SK-N-DZ (cell line): Measurements from ENCODE around the gene CCDC195.
A peak's percentile ranks its signal among the peaks of the same experiment; 100 is the strongest.
"Not testable (repeated sequence)": the region's sequence is repeated elsewhere in the genome, so short reads cannot be mapped to it uniquely, and the experiment has no call there.

Experiments
- DNase-seq: peaks from one replicate; pipeline ENCODE4 v3.0.0-alpha.2; 2015; ENCODE audit warnings: low spot score

CCDC195 gene

DNA sequence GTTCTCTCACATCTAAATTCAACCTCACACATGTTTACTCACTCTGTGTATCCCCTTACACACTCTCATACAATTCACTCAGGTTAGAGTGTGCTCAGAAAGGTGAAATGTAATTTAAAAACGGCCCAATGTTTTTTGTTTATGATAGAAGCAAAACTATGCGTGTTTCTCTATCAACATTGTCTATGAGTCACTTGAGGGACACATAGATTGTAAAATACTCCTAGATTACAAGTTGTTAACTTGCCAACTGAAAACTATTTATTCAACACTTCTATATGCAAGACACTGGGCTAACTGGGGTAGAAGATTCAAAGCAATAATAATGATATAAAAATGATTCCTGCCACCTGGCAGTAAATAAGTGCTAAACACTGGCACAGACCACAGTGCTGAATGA, 24.6 kb downstream of the CCDC195 start:
- DNase-seq: no peak

DNA sequence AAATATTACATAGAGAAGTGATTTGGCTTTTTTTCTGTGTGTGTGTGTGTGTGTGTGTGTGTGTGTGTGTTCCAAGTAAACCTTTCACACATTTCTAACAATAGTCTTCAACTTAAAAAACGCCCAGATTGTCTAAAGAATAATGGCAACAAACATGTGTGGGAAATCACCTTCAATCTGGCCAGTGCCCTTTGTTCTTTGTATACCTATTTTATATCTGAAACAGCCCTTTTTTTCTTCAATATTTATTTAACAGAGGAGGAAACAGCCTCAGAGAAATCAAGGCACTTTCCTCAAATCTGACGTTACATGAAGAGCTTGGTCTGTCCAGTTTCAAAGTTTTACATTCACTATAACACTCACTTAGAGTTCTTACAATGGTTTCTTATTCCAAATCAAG, 25.3 kb downstream of the CCDC195 start:
- DNase-seq: no peak

DNA sequence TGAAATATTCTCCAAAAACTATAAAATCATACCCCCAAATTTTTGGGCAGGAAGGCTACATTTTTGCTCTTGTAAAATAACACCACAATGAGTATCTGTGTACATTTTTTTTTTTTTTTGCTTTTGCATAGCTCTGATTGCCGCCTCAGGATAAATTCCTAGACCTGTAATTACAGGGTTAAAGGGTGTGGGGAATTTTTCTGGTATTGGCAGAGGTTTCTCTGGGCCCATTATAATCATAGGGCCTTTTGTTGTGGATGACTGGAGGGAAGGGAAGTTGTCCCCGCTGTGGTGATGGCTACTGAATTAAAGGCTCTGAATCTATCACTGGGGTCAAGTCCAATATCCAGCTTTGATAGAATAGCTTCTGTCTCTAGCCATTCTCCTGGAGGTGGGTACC, 26.6 kb downstream of the CCDC195 start:
- no peak for DNase-seq

- DNase-seq: no peak
Observed at GRCh38 chr2:224688997-224689396, 27.2 kb downstream of the CCDC195 start.

DNA sequence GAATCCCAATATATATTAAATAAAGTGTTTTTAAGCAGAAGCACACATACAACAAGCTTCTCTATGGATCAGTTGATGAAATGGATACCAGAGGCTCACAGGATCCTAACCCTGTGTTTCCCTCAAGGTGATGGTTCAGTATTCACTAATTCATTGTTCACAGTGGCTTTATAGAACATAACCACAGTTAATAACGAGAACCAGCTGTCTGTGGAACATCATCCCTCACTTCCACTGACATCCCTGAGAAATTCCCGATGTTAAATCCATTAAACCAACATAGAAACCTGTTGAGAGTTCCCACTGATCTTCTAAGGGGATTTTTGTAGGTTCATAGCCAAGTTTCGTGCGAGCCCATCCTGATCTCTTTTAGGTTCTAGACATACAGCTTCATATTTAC, 29.0 kb downstream of the CCDC195 start:
- DNase-seq: no peak

GRCh38 chr2:224685121-224685520, 31.0 kb downstream of the CCDC195 start:
- DNase-seq: no peak

- DNase-seq: no peak
Observed at GRCh38 chr2:224682134-224682533, 34.0 kb downstream of the CCDC195 start.

GRCh38 chr2:224671731-224672130, 44.4 kb downstream of the CCDC195 start:
- DNase-seq: no peak

DNA sequence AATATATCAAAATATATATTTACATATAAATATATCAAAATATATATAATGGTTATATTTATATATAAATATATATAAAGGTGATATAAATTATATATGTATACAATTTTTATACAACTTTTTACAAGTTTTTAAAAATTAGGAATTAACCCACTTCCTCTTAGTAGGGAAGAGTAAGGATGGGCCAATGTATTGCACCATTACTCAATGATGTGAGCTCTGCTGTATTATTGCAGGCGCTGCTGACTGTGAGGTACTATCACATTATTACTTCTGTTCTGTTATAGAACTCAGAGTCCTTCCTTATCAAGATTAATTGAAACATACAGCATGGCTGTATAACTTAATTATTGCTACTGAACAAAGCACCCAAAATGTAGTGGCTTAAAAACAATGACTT, 46.0 kb downstream of the CCDC195 start:
- peak; percentile 2 for DNase-seq

GRCh38 chr2:224669449-224669848, 46.7 kb downstream of the CCDC195 start:
- DNase-seq: no peak

DNA sequence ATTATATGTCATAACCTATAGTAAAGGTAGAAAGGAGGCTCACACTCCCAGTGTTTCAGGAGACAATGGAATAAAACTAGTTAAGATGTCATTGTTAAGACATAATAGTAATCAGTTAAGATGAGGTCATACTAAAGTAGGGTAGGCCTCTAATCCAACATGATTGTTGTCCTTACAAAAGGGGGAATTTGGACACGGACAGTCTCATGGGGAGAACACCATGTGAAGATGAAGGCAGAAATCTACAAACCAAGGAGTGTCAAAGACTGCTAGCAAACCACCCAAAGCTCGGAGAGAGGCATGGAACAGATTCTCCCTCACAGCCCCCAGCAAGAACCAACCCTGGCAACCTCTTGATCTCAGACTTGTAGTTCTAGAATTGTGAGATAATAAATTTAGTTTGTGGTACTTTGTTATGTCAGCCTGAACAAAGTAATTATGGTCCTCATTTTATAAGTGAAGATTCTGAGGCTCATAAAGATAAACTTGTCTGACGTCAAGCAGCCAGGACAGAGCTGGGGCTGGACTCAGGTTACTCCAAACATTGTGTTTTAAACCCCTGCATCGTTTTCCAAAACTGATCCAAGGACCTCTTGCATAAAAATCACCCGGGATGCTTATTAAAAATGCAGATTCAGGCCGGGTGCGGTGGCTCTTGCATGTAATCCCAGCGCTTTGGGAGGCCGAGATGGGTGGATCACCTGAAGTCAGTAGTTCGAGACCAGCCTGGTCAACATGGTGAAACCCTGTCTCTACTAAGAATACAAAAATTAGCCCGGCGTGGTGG, 47.8 kb downstream of the CCDC195 start:
- DNase-seq: no peak

- DNase-seq: no peak
Observed at GRCh38 chr2:224666951-224667553, 49.1 kb downstream of the CCDC195 start.

- not testable (repeated sequence) for DNase-seq
Observed at GRCh38 chr2:224663322-224663721, 52.8 kb downstream of the CCDC195 start.

DNA sequence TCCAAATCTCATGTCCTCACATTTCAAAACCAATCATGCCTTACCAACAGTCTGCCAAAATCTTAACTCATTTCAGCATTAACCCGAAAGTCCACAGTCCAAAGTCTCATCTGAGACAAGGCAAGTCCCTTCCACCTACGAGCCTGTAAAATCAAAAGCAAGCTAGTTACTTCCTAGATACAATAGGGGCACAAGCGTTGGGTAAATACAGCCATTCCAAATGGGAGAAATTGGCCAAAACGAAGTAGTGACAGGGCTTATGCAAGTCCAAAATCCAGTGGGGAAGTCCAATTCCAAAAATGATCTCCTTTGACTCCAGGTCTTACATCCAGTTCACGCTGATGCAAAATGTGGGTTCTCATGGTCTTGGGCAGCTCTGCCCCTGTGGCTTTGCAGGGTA, 54.5 kb downstream of the CCDC195 start:
- DNase-seq: not testable (repeated sequence)

- no peak for DNase-seq
Observed at GRCh38 chr2:224659714-224660113, 56.5 kb downstream of the CCDC195 start.

DNA sequence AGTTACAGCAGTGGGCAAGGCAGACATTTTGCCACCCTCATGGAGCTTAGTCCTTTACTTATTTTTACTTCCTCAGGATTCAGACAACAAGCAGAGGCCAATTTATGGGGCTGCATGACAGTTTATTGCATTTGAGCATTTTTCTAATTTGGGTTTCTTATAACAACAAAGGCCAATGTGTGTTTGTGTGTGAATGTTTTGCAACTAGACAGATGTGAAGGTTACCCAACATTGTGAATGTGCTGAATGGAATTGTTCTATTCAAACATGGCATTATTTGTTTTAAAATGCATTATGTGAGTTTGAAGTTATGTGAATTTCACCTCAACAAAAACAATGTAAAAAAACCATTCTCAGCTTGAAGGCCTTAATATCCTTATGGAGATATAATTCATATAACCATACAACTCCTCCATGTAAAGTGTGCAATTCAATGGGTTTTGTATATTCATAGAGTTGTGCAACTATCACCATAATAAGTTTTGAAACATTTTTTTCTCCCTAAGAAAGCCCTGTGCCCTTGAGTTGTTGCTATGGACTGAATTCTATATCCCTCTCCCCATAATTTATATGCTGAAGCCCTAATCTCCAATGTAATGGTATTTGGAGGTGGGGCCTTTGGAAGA, 57.3 kb downstream of the CCDC195 start:
- no peak for DNase-seq

DNA sequence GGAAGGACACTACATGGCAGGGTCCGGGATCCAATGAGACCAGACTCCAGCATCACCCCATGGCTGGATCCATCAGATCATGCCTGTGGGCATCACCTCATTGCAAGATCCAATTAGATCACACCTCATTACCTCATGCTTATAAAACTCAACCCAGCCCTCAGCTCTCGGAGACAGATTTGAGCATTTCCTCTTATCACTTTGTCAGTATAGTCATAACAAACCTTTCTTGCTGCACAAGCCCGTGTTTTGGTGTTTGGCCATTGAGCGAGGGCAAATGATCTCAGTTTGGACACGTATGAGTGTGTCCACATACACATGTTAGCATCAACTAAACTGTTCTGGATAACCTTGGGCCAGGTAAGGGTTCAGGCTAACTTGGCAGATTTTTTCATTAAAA, 58.8 kb downstream of the CCDC195 start:
- no peak for DNase-seq

DNA sequence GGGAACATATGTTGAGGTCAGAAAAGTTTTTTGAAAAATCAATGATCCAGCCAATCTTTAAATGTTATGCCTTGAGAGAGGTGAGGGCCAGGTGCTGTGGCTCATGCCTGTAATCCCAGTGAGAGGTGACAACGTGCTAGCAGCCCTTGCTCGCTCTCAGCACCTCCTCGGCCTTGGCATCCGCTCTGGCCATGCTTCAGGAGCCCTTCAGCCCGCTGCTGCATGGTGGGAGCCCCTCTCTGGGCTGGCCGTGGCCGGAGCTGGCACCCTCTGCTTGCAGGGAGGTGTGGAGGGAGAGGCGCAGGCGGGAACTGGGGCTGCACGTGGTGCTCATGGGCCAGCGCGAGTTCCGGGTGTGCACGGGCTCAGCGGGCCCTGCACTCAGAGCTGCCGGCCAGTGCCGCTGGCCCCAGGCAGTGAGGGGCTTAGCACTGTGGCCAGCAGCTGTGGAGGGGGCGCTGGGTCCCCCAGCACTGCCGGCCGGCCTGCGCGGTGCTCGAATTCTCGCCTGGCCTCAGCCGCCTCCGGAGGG, 61.1 kb downstream of the CCDC195 start:
- DNase-seq: no peak
